Tracheal epithelial cell (primary cell): ENCODE measurements around the gene TSPY10. TPM values are rescaled to one million over a fixed set of nuclear protein-coding genes. Genes with fewer than 3 reads are reported as not detected.

ENCODE experiments used
- total RNA-seq: library from RNA; depleted of rRNA; stranded (reverse); fragments of >200 nt; gene quantifications from 2 replicates; pipeline ENCODE4 v1.2.1, GENCODE V29; 2014

The TSPY10 gene
- not detected in 2 replicates for total RNA-seq

GRCh38 chrY:9527580-9527979 is at the start of gene TSPY10:
TSS of gene TSPY10 (plus strand) at chrY:9527880. CDS start at chrY:9527926, 46 bp downstream.

DNA sequence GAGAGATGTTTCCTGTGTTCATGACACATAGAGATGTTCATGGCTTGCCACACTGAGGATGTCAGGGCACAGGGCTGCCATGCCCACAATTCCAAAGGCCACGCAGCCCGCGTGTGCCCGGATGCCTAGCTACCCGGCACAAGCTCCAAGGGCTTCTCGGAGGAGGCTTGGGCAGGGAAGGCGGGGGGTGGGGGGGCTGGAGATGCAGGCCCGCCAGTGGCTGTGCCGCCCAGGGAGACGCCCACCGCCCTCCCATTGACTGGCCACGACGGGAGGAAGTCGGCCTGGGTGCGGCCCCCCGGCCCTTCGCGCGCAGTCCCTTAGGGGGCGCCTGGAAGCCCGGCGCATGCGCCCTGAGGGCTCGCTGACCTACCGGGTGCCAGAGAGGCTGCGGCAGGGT is 40.7 kb upstream of the TSPY10 start, which contains the start of gene TSPY9:
TSPY9 (plus strand) TSS at position 301 of the 400 bp plus-strand sequence; CDS start at position 347, 46 bp downstream.

Other genes with a start within 250 kb of the TSPY10 start
- gene TSPY4, start 190.4 kb upstream of the TSPY10 start, total RNA-seq: not detected in 2 replicates
- gene TSPY8, start 170.1 kb upstream of the TSPY10 start, total RNA-seq: not detected in 2 replicates
- gene TSPY3, start 129.5 kb upstream of the TSPY10 start, total RNA-seq: 0.24 TPM in 1 of 2 replicates, not detected in the other
- gene TSPY1, start 60.9 kb upstream of the TSPY10 start, total RNA-seq: not detected in 2 replicates
- not detected in 2 replicates for gene TSPY9, start 40.6 kb upstream of the TSPY10 start, total RNA-seq